Sigmoid colon (tissue), 7 donors: ENCODE results near the gene SND1. TPM values are rescaled to one million over a fixed set of nuclear protein-coding genes. Genes with fewer than 3 reads are reported as not detected.

Experiments
- DNase-seq: peaks from one replicate; pipeline ENCODE4 v3.0.0-alpha.2; 2019
- H3K27ac ChIP-seq, 4 donors: fragments of 200-600 bp; sonication (generic); one replicate each; pipeline ENCODE4 v1.5.1; 2016 to 2019; ENCODE audit warnings: mild to moderate bottlenecking in 1 of 4
- H3K27me3 ChIP-seq, 3 donors: fragments of 200-600 bp; sonication (generic); one replicate each; pipeline ENCODE4 v1.5.1; 2019; ENCODE audit warnings: mild to moderate bottlenecking in 1 of 3
- H3K36me3 ChIP-seq, 4 donors: fragments of 200-600 bp; sonication (generic); one replicate each; pipeline ENCODE4 v1.5.1; 2016 to 2019
- H3K4me1 ChIP-seq, 4 donors: fragments of 200-600 bp; sonication (generic); one replicate each; pipeline ENCODE4 v1.5.1; 2017 to 2019
- H3K4me3 ChIP-seq, 4 donors: fragments of 200-600 bp; sonication (generic); one replicate each; pipeline ENCODE4 v1.5.1; 2017 to 2019; ENCODE audit warnings: mild to moderate bottlenecking in 2 of 4, moderate library complexity in 1 of 4
- H3K9me3 ChIP-seq, 4 donors: fragments of 200-600 bp in 3 of 4; sonication (generic) in 3 of 4; one replicate each; pipeline versions ENCODE4 v1.5.1 to v1.6.1; 2013 to 2019
- CTCF ChIP-seq, 4 experiments: fragments of 450-650 bp in 3 of 4; fragments of 200-600 bp in 1 of 4; IDR thresholded peaks; one replicate each; pipeline ENCODE4 v1.5.1; 2016 to 2019; ENCODE audit warnings: antibody characterized with exemption in 4 of 4, mild to moderate bottlenecking in 3 of 4, moderate library complexity in 2 of 4
- EP300 ChIP-seq, 4 donors: sonication (generic); formaldehyde crosslinking; IDR thresholded peaks; one replicate each; pipeline ENCODE4 v1.6.1; 2017; ENCODE audit warnings: antibody characterized with exemption in 4 of 4
- POLR2A ChIP-seq, 2 donors: fragments of 450-650 bp; IDR thresholded peaks; one replicate each; pipeline ENCODE4 v1.6.1; 2016; ENCODE audit warnings: antibody characterized with exemption in 2 of 2, mild to moderate bottlenecking in 2 of 2, moderate library complexity in 2 of 2
- POLR2AphosphoS5 ChIP-seq, 4 donors: sonication (generic); formaldehyde crosslinking; IDR thresholded peaks; one replicate each; pipeline ENCODE4 v1.6.1; 2017; ENCODE audit warnings: antibody characterized with exemption in 4 of 4
- WGBS, 2 donors: extraction: QIAGEN DNeasy Blood & Tissue Kit; methylation state at CpG; one replicate each; pipeline ENCODE4 v1.1.7; 2013; 5-methylcytosine and 5-hydroxymethylcytosine counted together
- intact Hi-C: fragments of 100-400 bp; cut with DNase I; formaldehyde crosslinking; loops from one replicate; pipeline ENCODE4 v1.15.1; 2023
- polyA plus RNA-seq, 3 donors: library from polyadenylated mRNA; stranded (reverse); fragments of 200-250 nt; gene quantifications; one replicate each; pipeline ENCODE4 v1.2.3, GENCODE V29; 2013
- total RNA-seq, 4 donors: library from RNA; depleted of rRNA; stranded (reverse); fragments of >200 nt; gene quantifications; one replicate each; pipeline ENCODE4 v1.1.0, GENCODE V29; 2016
- donor health status: healthy with polysubstance abuse.
- donor health status: Bipolar disorder and iron deficiency.
- donor health status: healthy.

Gene SND1
- total and polyA plus RNA-seq, 7 donors = 30.6 to 93.4 (median 71.3) TPM

GRCh38 chr7:127872122-127872521 is 220.1 kb downstream of the SND1 start:
- no peak for TF ChIP-seq CTCF (IDR thresholded peaks at IDR 0.05)
- TF ChIP-seq POLR2AphosphoS5 (IDR thresholded peaks at IDR 0.05) = no peak
- TF ChIP-seq EP300 (IDR thresholded peaks at IDR 0.05) = no peak
- no peak for TF ChIP-seq POLR2A (IDR thresholded peaks at IDR 0.05)
- Histone ChIP-seq H3K9me3 (no peaks in the 10 kb centered on the region), H3K4me3 (no peak overlapping the region), H3K4me1 (peaks cover 0 to 6% (median 0%) of the 10 kb centered on the region in 4 donors), H3K27ac (no peak overlapping the region), H3K27me3 (no peaks in the 10 kb centered on the region), H3K36me3 (no peaks in the 10 kb centered on the region)
- intact Hi-C loops = no loop called here
- DNase-seq = no peak
- 98 to 100% methylated on average over 1 of the region's 1 CpG for WGBS, 2 donors

GRCh38 chr7:127873151-127873550 is 221.2 kb downstream of the SND1 start:
- no peak overlapping the region for H3K4me3 ChIP-seq
- intact Hi-C loops = no loop called here
- no peak for TF ChIP-seq CTCF (IDR thresholded peaks at IDR 0.05)
- no peak for TF ChIP-seq POLR2A (IDR thresholded peaks at IDR 0.05)
- no peak for TF ChIP-seq POLR2AphosphoS5 (IDR thresholded peaks at IDR 0.05)
- TF ChIP-seq EP300 (IDR thresholded peaks at IDR 0.05) = no peak
- no peaks in the 10 kb centered on the region for H3K36me3 ChIP-seq
- no peak for DNase-seq
- WGBS, 2 donors = 94 to 96% methylated on average over 3 of the region's 3 CpGs
- H3K9me3 ChIP-seq = no peaks in the 10 kb centered on the region
- peaks cover 0 to 6% (median 3%) of the 10 kb centered on the region in 4 donors for H3K4me1 ChIP-seq
- H3K27me3 ChIP-seq = no peaks in the 10 kb centered on the region
- H3K27ac ChIP-seq = no peak overlapping the region

GRCh38 chr7:127873715-127874636 is 222.0 kb downstream of the SND1 start:
- Histone ChIP-seq H3K27me3 (no peaks in the 10 kb centered on the region), H3K36me3 (no peaks in the 10 kb centered on the region), H3K9me3 (no peaks in the 10 kb centered on the region), H3K4me1 (peaks cover 0 to 6% (median 3%) of the 10 kb centered on the region in 4 donors), H3K4me3 (no peak overlapping the region), H3K27ac (no peak overlapping the region)
- TF ChIP-seq POLR2A (IDR thresholded peaks at IDR 0.05) (no peak), CTCF (IDR thresholded peaks at IDR 0.05) (no peak), EP300 (IDR thresholded peaks at IDR 0.05) (no peak), POLR2AphosphoS5 (IDR thresholded peaks at IDR 0.05) (no peak)
- intact Hi-C loops = no loop called here
- WGBS, 2 donors = 83 to 85% methylated on average over 3 of the region's 3 CpGs
- DNase-seq = no peak

GRCh38 chr7:127874951-127875608 is 223.1 kb downstream of the SND1 start:
- Histone ChIP-seq H3K4me1 (peaks cover 0 to 6% (median 3%) of the 10 kb centered on the region in 4 donors), H3K4me3 (no peak overlapping the region), H3K27me3 (no peaks in the 10 kb centered on the region), H3K27ac (no peak overlapping the region), H3K36me3 (no peaks in the 10 kb centered on the region), H3K9me3 (no peaks in the 10 kb centered on the region)
- TF ChIP-seq EP300 (IDR thresholded peaks at IDR 0.05) (no peak), POLR2AphosphoS5 (IDR thresholded peaks at IDR 0.05) (no peak), CTCF (IDR thresholded peaks at IDR 0.05) (no peak), POLR2A (IDR thresholded peaks at IDR 0.05) (no peak)
- WGBS, 2 donors = 87 to 90% methylated on average over 2 of the region's 2 CpGs
- intact Hi-C loops = no loop called here
- DNase-seq = no peak
